ENCODE data around the gene SEPTIN11.

The SEPTIN11 gene

DNA sequence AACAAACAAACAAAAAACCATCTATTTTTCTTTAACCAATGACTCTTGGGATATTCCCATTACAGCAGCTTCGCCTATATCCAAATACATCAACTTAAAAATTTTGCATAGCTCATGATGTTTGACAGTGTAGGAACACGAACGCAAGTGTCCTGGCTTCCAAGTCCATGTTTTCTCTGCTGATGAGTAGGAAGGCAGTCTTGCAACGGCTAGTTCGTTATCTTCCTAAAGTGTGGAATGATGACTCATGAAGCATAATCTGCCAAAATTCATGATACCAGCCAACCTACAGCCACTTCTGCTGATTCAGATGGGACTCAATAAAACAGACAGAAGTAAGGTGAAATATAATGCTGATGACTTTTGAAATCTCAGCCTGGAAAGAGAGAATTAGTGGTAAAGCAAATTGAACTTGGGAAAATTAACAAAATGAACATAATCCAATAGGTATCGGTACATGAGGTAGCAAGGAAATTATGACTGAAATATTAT is 6.4 kb upstream of the SEPTIN11 start:
- Mint-ChIP-seq H3K4me1 (peaks cover 2% of the 10 kb centered on the region), H3K27ac (ENCODE audit: low read depth) (no peak overlapping the region), H3K4me3 (no peak overlapping the region), H3K9me3 (peaks cover 7% of the 10 kb centered on the region), H3K27me3 (peaks cover 4% of the 10 kb centered on the region), H3K36me3 (ENCODE audit: insufficient read depth) (no peaks in the 10 kb centered on the region)
- DNase-seq (ENCODE audit: low spot score in 2 of 2) (no peak), ATAC-seq (replicated peaks; ENCODE audit: extremely low read depth, poor library complexity, severe bottlenecking) (no peak)

- ATAC-seq (replicated peaks; ENCODE audit: extremely low read depth, poor library complexity, severe bottlenecking) (no peak), DNase-seq (ENCODE audit: low spot score in 2 of 2) (no peak)
- H3K36me3 Mint-ChIP-seq (ENCODE audit: insufficient read depth): peaks cover 3% of the 10 kb centered on the region
- H3K4me3 Mint-ChIP-seq: no peak overlapping the region
- peaks cover 8% of the 10 kb centered on the region for H3K4me1 Mint-ChIP-seq
- no peaks in the 10 kb centered on the region for H3K27me3 Mint-ChIP-seq
- H3K9me3 Mint-ChIP-seq: peaks cover 5% of the 10 kb centered on the region
- no peak overlapping the region for H3K27ac Mint-ChIP-seq (ENCODE audit: low read depth)
Observed at GRCh38 chr4:76943790-76944189, 5.8 kb upstream of the SEPTIN11 start.

DNA sequence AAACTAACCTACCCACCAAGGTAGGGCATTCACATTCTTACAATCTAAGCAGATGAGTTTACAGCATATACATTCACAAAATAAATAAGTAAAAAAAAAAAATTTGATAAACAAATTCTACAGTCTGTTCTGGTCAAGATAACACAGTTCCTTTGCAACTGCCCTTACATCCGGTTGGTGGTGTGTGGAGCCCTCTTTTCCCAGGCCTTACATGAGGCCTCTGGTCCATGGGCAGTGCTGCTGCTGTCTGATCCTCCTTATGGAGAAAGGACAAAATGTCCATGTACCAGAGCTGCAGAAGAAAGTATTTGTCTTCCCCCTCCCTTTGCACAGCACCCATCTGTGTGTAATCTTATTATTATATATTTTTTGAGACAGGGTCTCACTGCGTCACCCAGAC is 2.2 kb upstream of the SEPTIN11 start:
- H3K4me3 Mint-ChIP-seq: no peak overlapping the region
- peak overlapping the region; percentile 49 for H3K27ac Mint-ChIP-seq (ENCODE audit: low read depth)
- no peaks in the 10 kb centered on the region for H3K27me3 Mint-ChIP-seq
- H3K9me3 Mint-ChIP-seq: no peaks in the 10 kb centered on the region
- peaks cover 12% of the 10 kb centered on the region for H3K36me3 Mint-ChIP-seq (ENCODE audit: insufficient read depth)
- ATAC-seq (replicated peaks; ENCODE audit: extremely low read depth, poor library complexity, severe bottlenecking) (no peak), DNase-seq (ENCODE audit: low spot score in 2 of 2) (no peak)
- peaks cover 23% of the 10 kb centered on the region for H3K4me1 Mint-ChIP-seq

- peak overlapping the region; percentile 88 for H3K4me3 Mint-ChIP-seq
- H3K4me1 Mint-ChIP-seq: peaks cover 25% of the 10 kb centered on the region
- H3K27me3 Mint-ChIP-seq: no peaks in the 10 kb centered on the region
- H3K9me3 Mint-ChIP-seq: no peaks in the 10 kb centered on the region
- ATAC-seq (replicated peaks; ENCODE audit: extremely low read depth, poor library complexity, severe bottlenecking): peak; percentile 58
- DNase-seq (ENCODE audit: low spot score in 2 of 2): peak; percentile 36 to 59
- H3K27ac Mint-ChIP-seq (ENCODE audit: low read depth): peak overlapping the region; percentile 84
- peaks cover 12% of the 10 kb centered on the region for H3K36me3 Mint-ChIP-seq (ENCODE audit: insufficient read depth)
Observed at GRCh38 chr4:76948443-76949275, 893 bp upstream of the SEPTIN11 start.

GRCh38 chr4:76950052-76950955 is 752 bp downstream of the SEPTIN11 start:
- ATAC-seq (replicated peaks; ENCODE audit: extremely low read depth, poor library complexity, severe bottlenecking) (peak; percentile 20), DNase-seq (ENCODE audit: low spot score in 2 of 2) (peak; percentile 22)
- Mint-ChIP-seq H3K27me3 (no peaks in the 10 kb centered on the region), H3K4me3 (peak overlapping the region; percentile 88), H3K9me3 (no peaks in the 10 kb centered on the region), H3K36me3 (ENCODE audit: insufficient read depth) (peaks cover 12% of the 10 kb centered on the region), H3K4me1 (peaks cover 25% of the 10 kb centered on the region), H3K27ac (ENCODE audit: low read depth) (peak overlapping the region; percentile 84)

DNA sequence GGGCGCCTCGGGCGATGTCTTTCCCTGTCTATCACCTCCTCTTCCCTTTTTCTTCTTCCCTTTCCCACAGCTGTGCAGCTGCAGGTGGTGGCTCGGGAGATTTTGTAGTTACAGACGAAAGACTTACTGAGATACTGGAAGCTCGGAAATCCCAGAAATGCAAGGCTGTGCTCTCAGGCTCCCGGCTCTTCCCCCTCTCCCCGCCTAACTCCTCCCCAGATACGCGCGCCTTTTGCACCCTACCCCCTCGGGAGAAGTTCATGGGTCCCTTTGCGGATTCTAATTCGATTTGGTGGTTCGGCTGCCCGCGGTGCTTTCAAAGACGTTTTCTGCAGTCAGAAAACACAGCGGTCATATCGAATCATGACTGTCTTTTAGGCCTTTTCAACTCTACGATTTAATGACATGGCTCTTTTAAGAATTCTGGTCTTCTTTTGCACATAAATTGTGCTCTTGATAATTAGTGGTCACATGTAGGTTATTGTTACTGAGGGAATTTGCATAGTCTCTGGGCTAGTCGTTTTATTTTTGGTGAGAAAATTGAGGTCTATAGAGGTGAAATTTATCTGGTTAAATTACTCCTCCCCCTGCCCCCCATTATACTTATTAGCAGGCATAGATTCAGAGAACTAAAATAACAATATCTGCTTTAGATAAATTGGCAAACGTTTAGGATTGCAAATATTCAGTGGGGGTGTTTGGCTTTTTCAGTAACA is 1.6 kb downstream of the SEPTIN11 start:
- H3K36me3 Mint-ChIP-seq (ENCODE audit: insufficient read depth): peaks cover 12% of the 10 kb centered on the region
- peak overlapping the region; percentile 84 for H3K27ac Mint-ChIP-seq (ENCODE audit: low read depth)
- H3K4me3 Mint-ChIP-seq: peak overlapping the region; percentile 88
- no peak for ATAC-seq (replicated peaks; ENCODE audit: extremely low read depth, poor library complexity, severe bottlenecking)
- peaks cover 25% of the 10 kb centered on the region for H3K4me1 Mint-ChIP-seq
- DNase-seq (ENCODE audit: low spot score in 2 of 2): no peak
- H3K9me3 Mint-ChIP-seq: no peaks in the 10 kb centered on the region
- H3K27me3 Mint-ChIP-seq: no peaks in the 10 kb centered on the region

DNA sequence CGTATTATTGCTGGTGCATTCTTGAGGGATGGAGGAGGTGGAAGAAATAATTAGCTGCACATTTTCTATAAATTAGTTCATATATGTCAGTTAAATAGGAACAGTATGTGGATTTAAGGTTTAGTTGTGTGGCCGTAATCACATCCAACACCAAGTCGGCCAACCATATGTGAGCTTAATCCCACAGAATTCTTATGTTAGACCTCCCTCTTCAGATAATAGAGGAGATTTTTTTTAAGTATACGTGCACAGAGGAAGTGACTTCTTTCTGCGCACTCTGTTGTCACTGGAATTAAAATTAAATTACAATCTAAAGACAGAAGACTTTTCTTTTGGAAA is 2.1 kb downstream of the SEPTIN11 start:
- Mint-ChIP-seq H3K36me3 (ENCODE audit: insufficient read depth) (peaks cover 12% of the 10 kb centered on the region), H3K27ac (ENCODE audit: low read depth) (no peak overlapping the region), H3K27me3 (no peaks in the 10 kb centered on the region), H3K4me1 (peaks cover 27% of the 10 kb centered on the region), H3K9me3 (no peaks in the 10 kb centered on the region), H3K4me3 (peak overlapping the region; percentile 88)
- ATAC-seq (replicated peaks; ENCODE audit: extremely low read depth, poor library complexity, severe bottlenecking) (no peak), DNase-seq (ENCODE audit: low spot score in 2 of 2) (no peak)

DNA sequence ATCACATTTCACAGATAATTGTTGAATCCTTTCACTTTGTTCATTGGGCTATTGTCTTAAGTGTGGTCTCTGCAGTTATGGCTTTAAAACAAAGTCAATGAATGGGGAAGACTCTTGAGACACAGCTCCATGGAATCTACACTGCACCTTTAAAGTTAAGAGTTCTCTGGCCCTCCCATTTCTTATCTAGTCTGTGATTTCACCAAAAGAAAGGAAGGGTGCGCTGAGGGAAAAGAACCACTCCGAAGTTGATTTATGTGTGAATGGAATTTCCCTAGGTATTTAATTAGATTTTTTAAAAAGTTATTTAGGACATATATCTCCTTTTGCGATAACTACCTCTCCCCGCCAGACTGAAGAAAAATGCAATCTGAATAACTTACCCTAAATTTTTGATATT is 2.5 kb downstream of the SEPTIN11 start:
- no peak for ATAC-seq (replicated peaks; ENCODE audit: extremely low read depth, poor library complexity, severe bottlenecking)
- Mint-ChIP-seq H3K4me3 (no peak overlapping the region), H3K4me1 (peaks cover 31% of the 10 kb centered on the region), H3K27me3 (no peaks in the 10 kb centered on the region), H3K27ac (ENCODE audit: low read depth) (no peak overlapping the region), H3K36me3 (ENCODE audit: insufficient read depth) (peaks cover 12% of the 10 kb centered on the region), H3K9me3 (no peaks in the 10 kb centered on the region)
- no peak for DNase-seq (ENCODE audit: low spot score in 2 of 2)

DNA sequence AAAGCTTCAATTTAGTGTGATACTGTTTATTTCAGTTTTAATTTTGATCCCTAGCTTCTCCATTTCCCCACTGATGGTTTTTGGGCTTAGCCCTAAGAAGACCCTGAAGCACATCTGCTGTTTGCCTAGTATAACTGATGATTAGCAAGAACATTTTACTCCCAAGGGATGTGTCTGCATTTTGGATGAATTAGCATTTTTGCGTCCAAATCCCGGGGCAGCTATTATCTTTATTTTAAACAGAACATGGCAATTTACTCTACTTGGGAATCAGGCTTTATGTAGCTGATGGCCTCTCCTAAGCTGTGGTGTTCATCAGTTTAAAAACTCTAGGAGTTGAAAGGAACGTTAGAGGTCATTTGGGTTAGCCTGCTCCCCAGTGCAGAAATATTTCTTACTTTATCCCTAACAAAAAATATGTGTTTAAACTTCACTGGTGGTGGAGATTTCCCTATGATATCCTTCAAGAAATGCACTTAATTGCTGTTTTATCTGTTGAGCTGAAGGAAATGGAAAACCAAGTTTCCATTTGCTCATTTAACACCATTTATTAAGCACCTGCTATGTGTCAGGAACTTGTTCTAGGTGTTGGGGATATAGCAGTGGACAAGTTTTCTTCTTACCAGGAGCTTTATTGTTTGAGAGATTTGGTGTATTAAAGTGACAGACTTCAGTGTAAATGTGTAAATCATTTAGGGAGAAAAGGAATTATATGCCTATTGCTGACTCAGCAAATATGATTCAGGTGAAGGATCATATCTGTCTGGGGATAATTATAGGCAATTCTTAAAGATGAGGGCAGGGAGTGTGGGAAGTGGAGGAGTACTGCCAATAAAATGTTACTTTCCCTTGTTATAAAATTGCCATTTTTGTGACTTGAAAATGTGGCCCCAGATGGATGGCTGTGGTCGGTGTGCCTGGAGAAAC is 3.4 kb downstream of the SEPTIN11 start:
- H3K4me3 Mint-ChIP-seq: no peak overlapping the region
- peaks cover 12% of the 10 kb centered on the region for H3K36me3 Mint-ChIP-seq (ENCODE audit: insufficient read depth)
- no peaks in the 10 kb centered on the region for H3K9me3 Mint-ChIP-seq
- no peaks in the 10 kb centered on the region for H3K27me3 Mint-ChIP-seq
- DNase-seq (ENCODE audit: low spot score in 2 of 2): no peak
- no peak for ATAC-seq (replicated peaks; ENCODE audit: extremely low read depth, poor library complexity, severe bottlenecking)
- no peak overlapping the region for H3K27ac Mint-ChIP-seq (ENCODE audit: low read depth)
- H3K4me1 Mint-ChIP-seq: peaks cover 37% of the 10 kb centered on the region

DNA sequence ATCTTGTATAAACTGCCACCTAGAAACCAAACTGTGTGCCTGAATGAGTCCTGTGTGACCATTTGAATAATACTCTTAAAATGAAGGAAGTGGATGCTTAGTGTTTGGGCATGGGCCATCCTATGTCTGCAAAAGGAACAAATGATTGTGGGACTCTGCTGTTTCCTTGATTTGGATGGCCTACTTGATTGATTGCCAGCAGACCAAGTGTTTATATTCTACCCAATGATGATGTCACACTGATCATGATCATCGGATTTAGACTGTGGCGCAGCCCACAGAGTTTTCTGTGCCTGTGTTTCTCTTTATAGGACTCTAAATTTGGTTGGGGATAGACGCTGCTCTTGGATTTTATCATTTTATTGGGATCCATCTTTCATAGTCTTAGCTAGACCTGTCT is 4.4 kb downstream of the SEPTIN11 start:
- Mint-ChIP-seq H3K9me3 (no peaks in the 10 kb centered on the region), H3K27me3 (no peaks in the 10 kb centered on the region), H3K4me3 (no peak overlapping the region), H3K4me1 (peaks cover 32% of the 10 kb centered on the region), H3K36me3 (ENCODE audit: insufficient read depth) (peaks cover 8% of the 10 kb centered on the region), H3K27ac (ENCODE audit: low read depth) (no peak overlapping the region)
- ATAC-seq (replicated peaks; ENCODE audit: extremely low read depth, poor library complexity, severe bottlenecking): no peak
- DNase-seq (ENCODE audit: low spot score in 2 of 2): no peak

- Mint-ChIP-seq H3K4me3 (no peak overlapping the region), H3K27me3 (no peaks in the 10 kb centered on the region)
Observed at GRCh38 chr4:76954489-76954888, 4.9 kb downstream of the SEPTIN11 start.

More at GRCh38 chr4:76954489-76954888, 4.9 kb downstream of the SEPTIN11 start:
- no peaks in the 10 kb centered on the region for H3K9me3 Mint-ChIP-seq
- no peak for ATAC-seq (replicated peaks; ENCODE audit: extremely low read depth, poor library complexity, severe bottlenecking)
- H3K4me1 Mint-ChIP-seq: peaks cover 30% of the 10 kb centered on the region
- H3K27ac Mint-ChIP-seq (ENCODE audit: low read depth): no peak overlapping the region
- no peak for DNase-seq (ENCODE audit: low spot score in 2 of 2)
- peaks cover 6% of the 10 kb centered on the region for H3K36me3 Mint-ChIP-seq (ENCODE audit: insufficient read depth)
